Testis (tissue), 3 donors: ENCODE measurements around the gene ASB18. TPM values are rescaled to one million over a fixed set of nuclear protein-coding genes. Genes with fewer than 3 reads are reported as not detected.
"Not testable (repeated sequence)": the region's sequence is repeated elsewhere in the genome, so short reads cannot be mapped to it uniquely, and the experiment has no call there.

ENCODE experiments used
- DNase-seq: peaks from one replicate; pipeline ENCODE4 v3.0.0-alpha.2; 2019
- H3K27ac ChIP-seq, 2 donors: fragments of 200-600 bp; sonication (generic); one replicate each; pipeline ENCODE4 v1.5.1; 2019
- H3K27me3 ChIP-seq: fragments of 200-600 bp; sonication (generic); one replicate; pipeline ENCODE4 v1.5.1; 2019
- H3K36me3 ChIP-seq: fragments of 200-600 bp; sonication (generic); one replicate; pipeline ENCODE4 v1.5.1; 2017; ENCODE audit warnings: low read depth; ENCODE audit errors: missing control alignments
- H3K4me1 ChIP-seq: fragments of 200-600 bp; sonication (generic); one replicate; pipeline ENCODE4 v1.5.1; 2019
- H3K4me3 ChIP-seq, 2 donors: fragments of 200-600 bp; sonication (generic); one replicate each; pipeline ENCODE4 v1.5.1; 2017 to 2019
- H3K9me3 ChIP-seq: fragments of 200-600 bp; sonication (generic); one replicate; pipeline ENCODE4 v1.5.1; 2017
- POLR2A ChIP-seq: fragments of 450-650 bp; IDR thresholded peaks from one replicate; pipeline ENCODE4 v1.6.1; 2017; ENCODE audit warnings: antibody characterized with exemption, mild to moderate bottlenecking, moderate library complexity
- WGBS, 2 donors: methylation state at CpG; one replicate each; pipeline ENCODE4 v1.1.5; 2018; 5-methylcytosine and 5-hydroxymethylcytosine counted together
- intact Hi-C: fragments of 100-400 bp; cut with DNase I; formaldehyde crosslinking; loops from one replicate; pipeline ENCODE4 v1.15.1; 2023; ENCODE audit warnings: low total_unique reads
- polyA plus RNA-seq: library from polyadenylated mRNA; stranded (reverse); fragments of 350-450 nt; fragmentation: Illumina TruSeq; extraction: RNeasy Lipid Tissue Mini Kit (QIAGEN cat#74804); gene quantifications from one replicate; pipeline ENCODE4 v1.2.3, GENCODE V29; 2014; ENCODE audit warnings: low read depth, low replicate concordance; ENCODE audit not compliant: insufficient read depth
- total RNA-seq, 2 donors: library from RNA; depleted of rRNA; stranded (reverse); fragments of >200 nt; gene quantifications; one replicate each; pipeline ENCODE4 v1.2.3, GENCODE V29; 2016
- TF ChIP-seq, protein P1 (sequence below), 3 experiments: fragments of 450-650 bp in 2 of 3; fragments of 200-600 bp in 1 of 3; sonication (generic) in 1 of 3; IDR thresholded peaks; one replicate each; pipeline ENCODE4 v1.5.1; 2016 to 2019; ENCODE audit warnings: antibody characterized with exemption in 3 of 3, mild to moderate bottlenecking in 2 of 3, moderate library complexity in 1 of 3

ASB18 gene
- total and polyA plus RNA-seq, 3 donors from 2014 or later, result 0.43 to 4.9 (median 0.67) TPM

DNA sequence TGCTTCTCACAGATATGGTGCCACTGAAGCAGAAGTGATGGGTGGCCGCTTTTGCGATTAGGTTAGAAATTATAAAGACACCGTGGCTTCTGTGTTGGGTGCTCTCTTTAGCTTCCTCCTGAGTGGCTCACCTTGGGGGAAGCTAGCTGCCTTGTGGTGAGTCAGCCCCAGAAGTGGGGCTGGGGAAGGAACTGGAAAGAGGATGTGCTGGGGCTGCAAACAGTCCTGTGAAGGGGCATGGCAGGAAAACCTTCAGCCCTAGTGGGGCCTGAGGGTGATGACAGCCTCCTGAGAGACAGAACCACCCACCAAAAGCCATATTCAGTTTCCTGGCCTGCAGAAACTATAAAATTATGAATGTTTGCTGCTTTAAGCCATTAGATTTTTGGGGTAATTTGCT lies 8.9 kb upstream of the ASB18 start:
- Histone ChIP-seq H3K9me3 (no peaks in the 10 kb centered on the region), H3K4me1 (no peaks in the 10 kb centered on the region), H3K27ac (no peak overlapping the region), H3K36me3 (no peaks in the 10 kb centered on the region), H3K4me3 (no peak overlapping the region), H3K27me3 (no peaks in the 10 kb centered on the region)
- intact Hi-C loops, result no loop called here
- TF ChIP-seq, protein P1, sequence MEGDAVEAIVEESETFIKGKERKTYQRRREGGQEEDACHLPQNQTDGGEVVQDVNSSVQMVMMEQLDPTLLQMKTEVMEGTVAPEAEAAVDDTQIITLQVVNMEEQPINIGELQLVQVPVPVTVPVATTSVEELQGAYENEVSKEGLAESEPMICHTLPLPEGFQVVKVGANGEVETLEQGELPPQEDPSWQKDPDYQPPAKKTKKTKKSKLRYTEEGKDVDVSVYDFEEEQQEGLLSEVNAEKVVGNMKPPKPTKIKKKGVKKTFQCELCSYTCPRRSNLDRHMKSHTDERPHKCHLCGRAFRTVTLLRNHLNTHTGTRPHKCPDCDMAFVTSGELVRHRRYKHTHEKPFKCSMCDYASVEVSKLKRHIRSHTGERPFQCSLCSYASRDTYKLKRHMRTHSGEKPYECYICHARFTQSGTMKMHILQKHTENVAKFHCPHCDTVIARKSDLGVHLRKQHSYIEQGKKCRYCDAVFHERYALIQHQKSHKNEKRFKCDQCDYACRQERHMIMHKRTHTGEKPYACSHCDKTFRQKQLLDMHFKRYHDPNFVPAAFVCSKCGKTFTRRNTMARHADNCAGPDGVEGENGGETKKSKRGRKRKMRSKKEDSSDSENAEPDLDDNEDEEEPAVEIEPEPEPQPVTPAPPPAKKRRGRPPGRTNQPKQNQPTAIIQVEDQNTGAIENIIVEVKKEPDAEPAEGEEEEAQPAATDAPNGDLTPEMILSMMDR (IDR thresholded peaks at IDR 0.05), result no peak
- TF ChIP-seq POLR2A, result no peak
- no peak for DNase-seq
- WGBS, 2 donors, result 93 to 96% methylated on average over 3 of the region's 3 CpGs

DNA sequence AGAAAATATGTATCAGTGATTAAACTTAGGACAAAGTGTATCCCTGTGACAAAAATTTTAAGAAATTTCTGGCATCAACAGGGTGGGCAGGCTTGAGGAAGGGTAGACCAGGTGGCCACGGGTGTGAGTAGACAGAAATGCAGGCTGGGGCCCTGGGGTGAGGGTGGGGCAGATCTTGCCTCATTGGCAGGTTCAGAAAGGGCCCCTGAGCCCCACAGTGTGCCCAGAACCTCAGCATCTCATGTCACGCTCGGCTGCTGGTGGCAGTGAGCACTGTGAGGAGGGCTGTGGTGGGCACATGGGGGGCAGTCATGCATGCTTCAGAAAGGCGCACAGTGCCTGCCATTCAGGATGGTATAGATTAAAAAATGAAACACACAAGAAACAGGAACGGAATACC lies 7.6 kb upstream of the ASB18 start:
- no peaks in the 10 kb centered on the region for H3K27me3 ChIP-seq
- 88 to 91% methylated on average over 5 of the region's 5 CpGs for WGBS, 2 donors
- H3K9me3 ChIP-seq, result no peaks in the 10 kb centered on the region
- H3K4me1 ChIP-seq, result no peaks in the 10 kb centered on the region
- TF ChIP-seq, protein P1 (IDR thresholded peaks at IDR 0.05), result no peak
- no peak for TF ChIP-seq POLR2A
- no peak overlapping the region for H3K4me3 ChIP-seq
- DNase-seq, result no peak
- intact Hi-C loops, result no loop called here
- no peaks in the 10 kb centered on the region for H3K36me3 ChIP-seq
- H3K27ac ChIP-seq, result no peak overlapping the region

DNA sequence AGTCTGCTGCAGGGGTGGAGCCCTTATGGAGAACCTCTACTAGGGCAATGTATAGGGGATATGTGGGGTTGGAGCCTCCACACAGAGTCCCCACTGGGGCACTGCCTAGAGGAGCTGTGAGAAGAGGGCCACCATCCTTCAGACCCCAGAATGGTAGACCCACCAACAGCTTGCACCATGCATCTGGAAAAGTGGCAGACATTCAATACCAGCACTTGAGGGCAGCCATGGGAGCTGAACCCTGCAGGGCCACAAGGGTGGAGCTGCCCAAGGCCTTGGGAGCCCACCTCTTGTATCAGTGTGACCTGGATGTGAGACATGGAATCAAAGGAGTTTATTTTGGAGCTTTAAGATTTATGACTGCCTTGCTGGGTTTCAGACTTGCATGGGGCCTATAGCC lies 5.7 kb upstream of the ASB18 start:
- DNase-seq, H3K27ac ChIP-seq, H3K4me3 ChIP-seq, intact Hi-C loops, H3K36me3 ChIP-seq, H3K9me3 ChIP-seq, H3K27me3 ChIP-seq, H3K4me1 ChIP-seq: not testable (repeated sequence)

DNA sequence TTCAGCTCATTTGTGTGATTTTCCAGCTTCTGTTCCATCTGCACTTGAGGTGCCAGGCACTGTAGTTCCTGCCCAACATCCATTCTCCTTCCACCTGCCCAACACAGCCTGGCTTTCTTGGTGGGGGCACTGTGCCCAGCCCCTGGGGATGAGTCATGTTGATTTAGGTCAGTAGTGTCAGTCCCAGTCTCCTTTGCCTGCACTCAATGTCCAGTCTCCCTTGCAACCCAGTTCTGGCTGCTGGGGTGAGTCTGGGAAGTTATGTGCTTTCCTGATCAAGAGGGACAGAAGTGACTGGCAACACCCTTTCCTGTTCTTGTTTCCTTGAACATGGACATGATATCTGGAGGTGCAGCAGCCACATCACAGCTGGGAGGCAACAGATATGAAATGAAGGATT lies 1.5 kb upstream of the ASB18 start:
- no peaks in the 10 kb centered on the region for H3K9me3 ChIP-seq
- H3K4me1 ChIP-seq, result no peaks in the 10 kb centered on the region

DNA sequence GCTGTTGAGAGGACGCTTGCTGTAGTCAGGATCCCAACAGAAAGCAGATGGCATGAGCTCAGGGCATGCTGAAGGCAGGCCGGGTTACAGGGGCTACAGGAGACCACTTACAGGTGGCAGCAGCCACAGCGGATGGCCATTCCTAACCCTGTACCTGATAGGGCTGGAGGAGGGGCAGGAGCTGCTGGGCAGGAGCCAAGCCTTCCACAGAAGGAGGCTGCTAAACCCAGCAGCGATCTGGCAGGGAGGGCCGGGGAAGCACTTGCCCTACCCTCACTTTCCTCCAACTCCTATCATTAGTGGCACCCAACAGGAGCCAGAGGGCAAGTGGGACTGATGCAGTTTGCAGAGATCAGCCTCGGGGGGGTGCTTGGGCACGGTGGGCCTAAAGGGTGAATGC lies 2.0 kb downstream of the ASB18 start:
- no peak overlapping the region for H3K4me3 ChIP-seq
- 91 to 93% methylated on average over 7 of the region's 7 CpGs for WGBS, 2 donors
- H3K27me3 ChIP-seq, result no peaks in the 10 kb centered on the region
- intact Hi-C loops, result no loop called here
- no peak for DNase-seq
- H3K36me3 ChIP-seq, result no peaks in the 10 kb centered on the region
- no peaks in the 10 kb centered on the region for H3K4me1 ChIP-seq
- H3K27ac ChIP-seq, result no peak overlapping the region
- no peak for TF ChIP-seq POLR2A
- TF ChIP-seq, protein P1 (IDR thresholded peaks at IDR 0.05), result no peak
- no peaks in the 10 kb centered on the region for H3K9me3 ChIP-seq

More for the DNA sequence above, 1.5 kb upstream of the ASB18 start:
- TF ChIP-seq, protein P1 (IDR thresholded peaks at IDR 0.05), result no peak
- no peak for TF ChIP-seq POLR2A
- Histone ChIP-seq H3K4me3 (no peak overlapping the region), H3K27ac (no peak overlapping the region), H3K27me3 (no peaks in the 10 kb centered on the region), H3K36me3 (no peaks in the 10 kb centered on the region)
- intact Hi-C loops, result no loop called here
- DNase-seq, result no peak
